GM23338 (cell line): ENCODE results near the gene RHOT1.

Experiments
- CREB1 ChIP-seq: fragments of 250-450 bp; sonication (Bioruptor Pico); IDR thresholded peaks from 2 replicates; pipeline ENCODE4 v1.5.0; 2020; ENCODE audit warnings: low read depth, mild to moderate bottlenecking, moderate library complexity
- CTCF ChIP-seq, 2 experiments: fragments of 200-600 bp in 1 of 2; sonication (generic) in 1 of 2; conservative IDR thresholded peaks; 2 replicates each; pipeline versions ENCODE4 v1.5.1 to v1.6.1; 2016 to 2017; ENCODE audit warnings: antibody characterized with exemption in 2 of 2, low read depth in 2 of 2, mild to moderate bottlenecking in 2 of 2, moderate library complexity in 1 of 2
- ETS1 ChIP-seq: IDR thresholded peaks from 2 replicates; pipeline ENCODE4 v1.6.1; 2016; ENCODE audit warnings: antibody characterized with exemption
- EZH2 ChIP-seq: fragments of 200-600 bp; sonication (generic); IDR thresholded peaks from one replicate; pipeline ENCODE4 v1.8.0; 2017; ENCODE audit warnings: antibody characterized with exemption, mild to moderate bottlenecking, low read depth; ENCODE audit not compliant: unreplicated experiment
- EZH2phosphoT487 ChIP-seq: fragments of 200-600 bp; sonication (generic); IDR thresholded peaks from one replicate; pipeline ENCODE4 v1.8.1; 2018; ENCODE audit warnings: antibody characterized with exemption; ENCODE audit not compliant: unreplicated experiment
- NANOG ChIP-seq: IDR thresholded peaks from 2 replicates; pipeline ENCODE4 v1.6.1; 2016; ENCODE audit warnings: antibody characterized with exemption, borderline replicate concordance
- POLR2AphosphoS5 ChIP-seq: IDR thresholded peaks from 2 replicates; pipeline ENCODE4 v1.6.1; 2016; ENCODE audit warnings: antibody characterized with exemption, low read depth
- STAT1 ChIP-seq: IDR thresholded peaks from one replicate; pipeline ENCODE4 v1.6.1; 2016; ENCODE audit warnings: antibody characterized with exemption; ENCODE audit not compliant: unreplicated experiment
- ZNF114 ChIP-seq: fragments of 250-450 bp; sonication (Bioruptor Pico); IDR thresholded peaks from 2 replicates; pipeline ENCODE4 v1.5.0; 2020; ENCODE audit warnings: mild to moderate bottlenecking, moderate library complexity
- ZNF331 ChIP-seq: fragments of 250-450 bp; sonication (Bioruptor Pico); IDR thresholded peaks from 2 replicates; pipeline ENCODE4 v1.5.0; 2020; ENCODE audit warnings: low read depth, mild to moderate bottlenecking, moderate library complexity
- TF ChIP-seq, protein P1 (sequence below): IDR thresholded peaks from one replicate; pipeline ENCODE4 v1.6.1; 2018; ENCODE audit warnings: antibody characterized with exemption; ENCODE audit not compliant: unreplicated experiment

DNA sequence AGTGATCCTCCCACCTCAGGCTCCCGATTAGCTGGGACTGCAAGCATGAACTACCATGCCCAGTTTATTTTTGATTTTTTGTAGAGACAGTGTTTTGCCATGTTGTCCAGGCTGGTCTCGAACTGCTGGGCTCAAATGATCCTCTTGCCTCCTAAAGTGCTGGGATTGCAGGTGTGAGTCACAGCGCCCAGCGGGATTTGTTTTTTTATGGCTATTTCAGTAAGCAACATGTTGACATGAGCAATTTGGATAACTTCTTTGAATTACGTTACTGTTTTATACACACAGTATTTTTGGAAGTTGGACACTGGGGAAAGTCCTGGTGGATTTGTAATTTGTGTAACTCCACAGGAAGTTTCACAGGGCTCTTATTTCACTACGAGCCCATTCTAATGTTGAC is 18.5 kb upstream of the RHOT1 start:
- TF ChIP-seq CTCF (conservative IDR thresholded peaks at IDR 0.05; ENCODE audit: low read depth in 2 of 2) (no peak), EZH2 (no peak), POLR2AphosphoS5 (no peak), EZH2phosphoT487 (no peak), STAT1 (no peak), CREB1 (CRISPR knock-in tag) (no peak), NANOG (no peak), ETS1 (no peak), ZNF331 (CRISPR knock-in tag) (no peak), ZNF114 (no peak)
- TF ChIP-seq, protein P1, sequence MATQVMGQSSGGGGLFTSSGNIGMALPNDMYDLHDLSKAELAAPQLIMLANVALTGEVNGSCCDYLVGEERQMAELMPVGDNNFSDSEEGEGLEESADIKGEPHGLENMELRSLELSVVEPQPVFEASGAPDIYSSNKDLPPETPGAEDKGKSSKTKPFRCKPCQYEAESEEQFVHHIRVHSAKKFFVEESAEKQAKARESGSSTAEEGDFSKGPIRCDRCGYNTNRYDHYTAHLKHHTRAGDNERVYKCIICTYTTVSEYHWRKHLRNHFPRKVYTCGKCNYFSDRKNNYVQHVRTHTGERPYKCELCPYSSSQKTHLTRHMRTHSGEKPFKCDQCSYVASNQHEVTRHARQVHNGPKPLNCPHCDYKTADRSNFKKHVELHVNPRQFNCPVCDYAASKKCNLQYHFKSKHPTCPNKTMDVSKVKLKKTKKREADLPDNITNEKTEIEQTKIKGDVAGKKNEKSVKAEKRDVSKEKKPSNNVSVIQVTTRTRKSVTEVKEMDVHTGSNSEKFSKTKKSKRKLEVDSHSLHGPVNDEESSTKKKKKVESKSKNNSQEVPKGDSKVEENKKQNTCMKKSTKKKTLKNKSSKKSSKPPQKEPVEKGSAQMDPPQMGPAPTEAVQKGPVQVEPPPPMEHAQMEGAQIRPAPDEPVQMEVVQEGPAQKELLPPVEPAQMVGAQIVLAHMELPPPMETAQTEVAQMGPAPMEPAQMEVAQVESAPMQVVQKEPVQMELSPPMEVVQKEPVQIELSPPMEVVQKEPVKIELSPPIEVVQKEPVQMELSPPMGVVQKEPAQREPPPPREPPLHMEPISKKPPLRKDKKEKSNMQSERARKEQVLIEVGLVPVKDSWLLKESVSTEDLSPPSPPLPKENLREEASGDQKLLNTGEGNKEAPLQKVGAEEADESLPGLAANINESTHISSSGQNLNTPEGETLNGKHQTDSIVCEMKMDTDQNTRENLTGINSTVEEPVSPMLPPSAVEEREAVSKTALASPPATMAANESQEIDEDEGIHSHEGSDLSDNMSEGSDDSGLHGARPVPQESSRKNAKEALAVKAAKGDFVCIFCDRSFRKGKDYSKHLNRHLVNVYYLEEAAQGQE: no peak
